ENCODE measurements around the gene DALRD3.
"Not testable (repeated sequence)": the region's sequence is repeated elsewhere in the genome, so short reads cannot be mapped to it uniquely, and the experiment has no call there.

Gene DALRD3

GRCh38 chr3:49013113-49013737 lies 5.2 kb downstream of the DALRD3 start:
- TF ChIP-seq POLR2A (IDR thresholded peaks at IDR 0.05; ENCODE audit: low read depth, low read length) (peak; percentile 1; the same call in 1 of the 2 replicates), POLR2AphosphoS5 (IDR thresholded peaks at IDR 0.05; ENCODE audit: low read depth, low read length) (peak; percentile 71), TAF1 (IDR thresholded peaks at IDR 0.05; ENCODE audit: borderline replicate concordance, low read depth, low read length) (no peak)
- FAIRE-seq (no peak), DNase-seq (ENCODE audit: insufficient read length) (no peak)

- FAIRE-seq, result no peak
- no peak for DNase-seq (ENCODE audit: insufficient read length)
- TF ChIP-seq POLR2A (IDR thresholded peaks at IDR 0.05; ENCODE audit: low read depth, low read length) (no peak), TAF1 (IDR thresholded peaks at IDR 0.05; ENCODE audit: borderline replicate concordance, low read depth, low read length) (no peak), POLR2AphosphoS5 (IDR thresholded peaks at IDR 0.05; ENCODE audit: low read depth, low read length) (no peak)
Observed at GRCh38 chr3:49012441-49013017, 5.9 kb downstream of the DALRD3 start.

GRCh38 chr3:49009396-49009795 lies 9.0 kb downstream of the DALRD3 start:
- TF ChIP-seq POLR2AphosphoS5 (IDR thresholded peaks at IDR 0.05; ENCODE audit: low read depth, low read length), result no peak
- no peak for TF ChIP-seq TAF1 (IDR thresholded peaks at IDR 0.05; ENCODE audit: borderline replicate concordance, low read depth, low read length)
- DNase-seq (ENCODE audit: insufficient read length) (no peak), FAIRE-seq (no peak)

- not testable (repeated sequence) for FAIRE-seq; DNase-seq (ENCODE audit: insufficient read length)
Observed at GRCh38 chr3:49008627-49009026, 9.8 kb downstream of the DALRD3 start.

GRCh38 chr3:49007771-49008528 lies 10.4 kb downstream of the DALRD3 start:
- TF ChIP-seq TAF1 (IDR thresholded peaks at IDR 0.05; ENCODE audit: borderline replicate concordance, low read depth, low read length) (no peak), POLR2A (IDR thresholded peaks at IDR 0.05; ENCODE audit: low read depth, low read length) (no peak), POLR2AphosphoS5 (IDR thresholded peaks at IDR 0.05; ENCODE audit: low read depth, low read length) (no peak; the same call in 1 of the 2 replicates)
- DNase-seq (ENCODE audit: insufficient read length), result peak; percentile 86
- FAIRE-seq, result peak; percentile 40

GRCh38 chr3:49007068-49007770 lies 11.2 kb downstream of the DALRD3 start, which contains the start of gene WDR6:
Gene WDR6 (plus strand): TSS chr3:49007391. CDS start chr3:49007432, 41 bp downstream.
- FAIRE-seq, result peak; percentile 97
- peak; percentile 99 for DNase-seq (ENCODE audit: insufficient read length)
- TF ChIP-seq POLR2A (IDR thresholded peaks at IDR 0.05; ENCODE audit: low read depth, low read length) (peak; percentile 97), TAF1 (IDR thresholded peaks at IDR 0.05; ENCODE audit: borderline replicate concordance, low read depth, low read length) (peak; percentile 51; the same call in 1 of the 2 replicates), POLR2AphosphoS5 (IDR thresholded peaks at IDR 0.05; ENCODE audit: low read depth, low read length) (peak; percentile 98)

- peak; percentile 17 for FAIRE-seq
- TF ChIP-seq POLR2A (IDR thresholded peaks at IDR 0.05; ENCODE audit: low read depth, low read length), result no peak
- no peak for TF ChIP-seq POLR2AphosphoS5 (IDR thresholded peaks at IDR 0.05; ENCODE audit: low read depth, low read length)
- TF ChIP-seq TAF1 (IDR thresholded peaks at IDR 0.05; ENCODE audit: borderline replicate concordance, low read depth, low read length), result no peak
- no peak for DNase-seq (ENCODE audit: insufficient read length)
Observed at GRCh38 chr3:49006408-49007067, 11.8 kb downstream of the DALRD3 start.

- no peak for FAIRE-seq
- no peak for DNase-seq (ENCODE audit: insufficient read length)
- TF ChIP-seq POLR2AphosphoS5 (IDR thresholded peaks at IDR 0.05; ENCODE audit: low read depth, low read length) (no peak), POLR2A (IDR thresholded peaks at IDR 0.05; ENCODE audit: low read depth, low read length) (no peak), TAF1 (IDR thresholded peaks at IDR 0.05; ENCODE audit: borderline replicate concordance, low read depth, low read length) (no peak)
Observed at GRCh38 chr3:49005998-49006397, 12.4 kb downstream of the DALRD3 start.

GRCh38 chr3:49005303-49005680 lies 13.1 kb downstream of the DALRD3 start:
- no peak for TF ChIP-seq POLR2A (IDR thresholded peaks at IDR 0.05; ENCODE audit: low read depth, low read length)
- TF ChIP-seq POLR2AphosphoS5 (IDR thresholded peaks at IDR 0.05; ENCODE audit: low read depth, low read length), result no peak
- no peak for TF ChIP-seq TAF1 (IDR thresholded peaks at IDR 0.05; ENCODE audit: borderline replicate concordance, low read depth, low read length)
- FAIRE-seq (no peak), DNase-seq (ENCODE audit: insufficient read length) (no peak)

- FAIRE-seq (no peak), DNase-seq (ENCODE audit: insufficient read length) (no peak)
- TF ChIP-seq POLR2AphosphoS5 (IDR thresholded peaks at IDR 0.05; ENCODE audit: low read depth, low read length) (no peak), POLR2A (IDR thresholded peaks at IDR 0.05; ENCODE audit: low read depth, low read length) (no peak), TAF1 (IDR thresholded peaks at IDR 0.05; ENCODE audit: borderline replicate concordance, low read depth, low read length) (no peak)
Observed at GRCh38 chr3:49004352-49005302, 13.8 kb downstream of the DALRD3 start.
